ENCODE data around the gene CAPG. TPM values are rescaled to one million over a fixed set of nuclear protein-coding genes. Genes with fewer than 3 reads are reported as not detected.
"Not testable (repeated sequence)": the region's sequence is repeated elsewhere in the genome, so short reads cannot be mapped to it uniquely, and the experiment has no call there.

CAPG gene
- total and polyA plus RNA-seq, 12 donors = 11.6 to 192 (median 41.4) TPM

DNA sequence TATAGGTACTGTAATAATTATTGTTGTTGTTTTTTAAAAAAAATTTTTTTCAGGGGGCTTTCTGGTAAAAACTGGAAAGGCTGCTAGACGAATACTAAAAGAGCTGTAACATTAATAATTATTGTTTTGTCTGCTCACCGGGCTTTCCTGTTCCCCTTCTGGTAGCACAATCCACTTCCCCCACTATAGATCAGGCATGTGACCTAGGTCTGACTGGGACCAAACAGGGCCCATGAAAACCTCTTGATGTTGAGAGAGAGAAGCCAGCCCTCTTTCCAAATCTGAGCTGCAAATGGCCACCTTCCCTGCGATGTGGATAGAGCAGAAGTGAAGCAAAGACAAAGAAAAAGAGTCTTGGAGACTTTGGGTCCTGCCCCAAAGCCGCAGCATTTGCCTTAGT, 31.7 kb upstream of the CAPG start:
- intact Hi-C loops (cut with DNase I) = no loop called here
- H3K36me3 ChIP-seq (replicated peaks in 1 of 2) = no peaks in the 10 kb centered on the region
- no peaks in the 10 kb centered on the region for H3K9me3 ChIP-seq (replicated peaks in 1 of 3)
- no peak overlapping the region for H3K27ac ChIP-seq
- no peaks in the 10 kb centered on the region for H3K27me3 ChIP-seq
- H3K4me3 ChIP-seq = no peak overlapping the region
- TF ChIP-seq POLR2A (IDR thresholded peaks at IDR 0.05) = no peak
- no peak for TF ChIP-seq CTCF (IDR thresholded peaks at IDR 0.05)
- no peak for DNase-seq
- WGBS, 4 donors = 62 to 81% (median 80%) methylated on average over 4 of the region's 4 CpGs
- peaks cover 39 to 45% of the 10 kb centered on the region in 2 donors for H3K4me1 ChIP-seq (replicated peaks in 1 of 2)

GRCh38 chr2:85440729-85441128, 30.6 kb upstream of the CAPG start:
- no peak for TF ChIP-seq POLR2A (IDR thresholded peaks at IDR 0.05)
- H3K9me3 ChIP-seq (replicated peaks in 1 of 3) = no peaks in the 10 kb centered on the region

GRCh38 chr2:85439986-85440385, 29.8 kb upstream of the CAPG start:
- Histone ChIP-seq H3K27me3 (no peaks in the 10 kb centered on the region), H3K4me1 (replicated peaks in 1 of 2) (peaks cover 26 to 34% of the 10 kb centered on the region in 2 donors), H3K36me3 (replicated peaks in 1 of 2) (no peaks in the 10 kb centered on the region), H3K27ac (peak overlapping the region in 1 of 5 donors; percentile 98), H3K9me3 (replicated peaks in 1 of 3) (no peaks in the 10 kb centered on the region), H3K4me3 (no peak overlapping the region)
- DNase-seq = no peak
- intact Hi-C loops (cut with DNase I) = loop anchor here (5.0 kb wide), 1 partner anchor 97 kb away; the partner anchor contains the start of gene MAT2A (in 2 of the 2)
- 88 to 91% (median 89%) methylated on average over 7 of the region's 7 CpGs for WGBS, 4 donors
- TF ChIP-seq CTCF (IDR thresholded peaks at IDR 0.05) = no peak
- TF ChIP-seq POLR2A (IDR thresholded peaks at IDR 0.05) = no peak

More at GRCh38 chr2:85440729-85441128, 30.6 kb upstream of the CAPG start:
- no peak for DNase-seq
- Histone ChIP-seq H3K4me1 (replicated peaks in 1 of 2) (peaks cover 34 to 42% of the 10 kb centered on the region in 2 donors), H3K36me3 (replicated peaks in 1 of 2) (no peaks in the 10 kb centered on the region), H3K27me3 (no peaks in the 10 kb centered on the region), H3K27ac (no peak overlapping the region), H3K4me3 (no peak overlapping the region)
- WGBS, 4 donors = 81 to 86% (median 83%) methylated on average over 5 of the region's 5 CpGs
- intact Hi-C loops (cut with DNase I) = no loop called here

DNA sequence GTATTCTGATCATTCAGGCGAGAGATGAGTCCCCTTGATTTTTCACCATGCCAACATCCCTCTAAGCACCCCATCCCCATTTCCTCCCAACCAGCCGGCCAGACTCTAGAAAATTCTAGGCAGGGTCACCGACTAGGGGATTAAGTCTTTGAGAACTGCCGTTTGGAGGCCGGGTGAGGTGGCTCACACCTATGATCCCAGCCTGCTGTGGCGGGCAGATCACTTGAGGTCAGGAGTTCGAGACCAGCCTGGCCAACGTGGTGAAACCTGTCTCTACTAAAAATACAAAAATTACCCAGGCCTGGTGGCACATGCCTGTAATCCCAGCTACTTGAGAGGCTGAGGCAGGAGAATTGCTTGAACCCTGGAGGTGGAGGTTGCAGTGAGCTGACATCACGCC, 29.4 kb upstream of the CAPG start:
- Histone ChIP-seq H3K4me1 (replicated peaks in 1 of 2) (peaks cover 24 to 30% of the 10 kb centered on the region in 2 donors), H3K27ac (peak overlapping the region in 2 of 5 donors; percentile 98 to 100)
- H3K4me3 ChIP-seq; H3K27me3 ChIP-seq; H3K36me3 ChIP-seq (replicated peaks in 1 of 2); H3K9me3 ChIP-seq (replicated peaks in 1 of 3); DNase-seq: not testable (repeated sequence)
- 93 to 94% (median 94%) methylated on average over 6 to 9 of the region's 9 CpGs for WGBS, 4 donors
- intact Hi-C loops (cut with DNase I) = loop anchor here (5.0 kb wide), 1 partner anchor 98 kb away; the partner anchor contains the start of gene MAT2A (in 2 of the 2)

- no peaks in the 10 kb centered on the region for H3K27me3 ChIP-seq
- no peaks in the 10 kb centered on the region for H3K9me3 ChIP-seq (replicated peaks in 1 of 3)
- H3K27ac ChIP-seq = peak overlapping the region; percentile 80 to 100 (median 88)
- peaks cover 29 to 34% of the 10 kb centered on the region in 2 donors for H3K4me1 ChIP-seq (replicated peaks in 1 of 2)
- no peak overlapping the region for H3K4me3 ChIP-seq
- DNase-seq = no peak
- WGBS, 4 donors = 78 to 86% (median 81%) methylated on average over 6 of the region's 6 CpGs
- TF ChIP-seq CTCF (IDR thresholded peaks at IDR 0.05) = peak in 1 of 6 experiments; percentile 2
- no peak for TF ChIP-seq POLR2A (IDR thresholded peaks at IDR 0.05)
- intact Hi-C loops (cut with DNase I) = loop anchor here (5.0 kb wide), 1 partner anchor 98 kb away; the partner anchor contains the start of gene MAT2A (in 2 of the 2)
- no peaks in the 10 kb centered on the region for H3K36me3 ChIP-seq (replicated peaks in 1 of 2)
Measured at GRCh38 chr2:85439025-85439472, 28.9 kb upstream of the CAPG start.

All from adrenal gland (tissue), 12 donors.